Tongue (tissue), 2 donors: ENCODE measurements around the gene GRIA3. TPM values are rescaled to one million over a fixed set of nuclear protein-coding genes. Genes with fewer than 3 reads are reported as not detected.
"Not testable (repeated sequence)": the region's sequence is repeated elsewhere in the genome, so short reads cannot be mapped to it uniquely, and the experiment has no call there.

Experiments used
- DNase-seq: peaks from one replicate; pipeline ENCODE4 v3.0.0-alpha.2; 2015
- total RNA-seq: library from RNA; depleted of rRNA; stranded (reverse); fragments of >200 nt; gene quantifications from one replicate; pipeline ENCODE4 v1.2.3, GENCODE V29; 2014

The GRIA3 gene
- total RNA-seq, 1 donor from 2014 or later, result 3.4 TPM

- DNase-seq, result no peak
These were observed 284.4 kb downstream of the GRIA3 start for GRCh38 chrX:123468481-123468880.

DNA sequence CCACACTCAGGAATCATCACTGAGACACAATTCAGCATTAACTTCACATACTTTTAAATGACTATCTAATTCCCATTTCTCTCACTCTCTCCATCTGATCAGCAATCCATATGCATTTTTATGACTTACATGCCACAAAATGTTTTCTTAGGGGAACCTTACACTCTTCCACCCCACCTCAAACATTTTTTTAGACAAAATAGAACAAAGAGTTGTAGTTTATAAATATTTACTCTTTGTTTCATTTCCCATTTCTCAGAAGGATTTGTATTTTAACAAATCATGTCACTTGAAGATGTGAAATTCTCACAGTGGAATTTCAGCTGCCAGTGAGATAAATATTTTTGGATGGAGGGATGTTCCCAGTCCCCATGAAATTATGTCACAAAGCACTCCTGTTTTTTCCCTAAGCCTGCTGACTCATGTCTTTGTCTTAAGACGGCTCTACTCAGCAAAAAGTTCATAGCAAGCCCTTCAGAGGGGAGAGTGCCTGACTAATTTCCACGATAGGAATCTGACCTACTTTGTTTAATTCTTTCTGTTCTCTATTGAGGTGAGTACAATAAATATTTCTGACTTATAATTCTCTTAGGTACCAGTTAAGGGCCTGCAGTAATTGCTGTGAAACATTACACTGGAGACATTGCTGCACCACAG, 291.1 kb downstream of the GRIA3 start:
- no peak for DNase-seq

DNA sequence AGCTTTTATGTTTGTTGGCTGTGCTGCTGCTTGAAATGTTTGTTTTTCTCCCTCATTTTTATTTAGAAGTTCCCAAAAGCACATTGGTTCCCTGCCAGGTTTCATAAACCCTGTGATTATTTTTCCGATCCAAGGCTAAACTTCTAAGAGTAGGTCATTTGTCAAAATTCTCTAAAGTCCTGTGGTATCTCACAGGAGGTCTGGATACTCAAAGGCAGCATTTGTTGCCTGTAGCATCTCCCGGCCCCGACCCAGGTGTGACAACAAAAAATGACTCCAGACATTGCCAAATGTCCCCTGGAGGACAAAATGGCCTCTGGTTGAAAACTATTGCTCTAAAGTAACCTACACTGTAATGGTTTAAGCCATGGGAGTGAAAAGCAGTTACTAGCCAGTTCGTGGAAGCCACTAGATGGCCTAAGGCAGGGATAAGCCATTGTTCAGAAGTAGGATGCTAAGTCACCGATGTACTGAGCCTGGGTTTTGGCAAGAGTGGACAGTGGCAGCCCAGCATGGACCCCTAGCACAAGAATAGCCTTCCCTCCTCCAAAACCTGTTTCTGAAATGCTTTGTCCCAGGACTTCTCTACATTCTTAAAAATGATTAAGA, 292.6 kb downstream of the GRIA3 start:
- DNase-seq, result peak; percentile 9

- DNase-seq, result no peak
These were observed 293.6 kb downstream of the GRIA3 start for GRCh38 chrX:123477673-123478072.

DNA sequence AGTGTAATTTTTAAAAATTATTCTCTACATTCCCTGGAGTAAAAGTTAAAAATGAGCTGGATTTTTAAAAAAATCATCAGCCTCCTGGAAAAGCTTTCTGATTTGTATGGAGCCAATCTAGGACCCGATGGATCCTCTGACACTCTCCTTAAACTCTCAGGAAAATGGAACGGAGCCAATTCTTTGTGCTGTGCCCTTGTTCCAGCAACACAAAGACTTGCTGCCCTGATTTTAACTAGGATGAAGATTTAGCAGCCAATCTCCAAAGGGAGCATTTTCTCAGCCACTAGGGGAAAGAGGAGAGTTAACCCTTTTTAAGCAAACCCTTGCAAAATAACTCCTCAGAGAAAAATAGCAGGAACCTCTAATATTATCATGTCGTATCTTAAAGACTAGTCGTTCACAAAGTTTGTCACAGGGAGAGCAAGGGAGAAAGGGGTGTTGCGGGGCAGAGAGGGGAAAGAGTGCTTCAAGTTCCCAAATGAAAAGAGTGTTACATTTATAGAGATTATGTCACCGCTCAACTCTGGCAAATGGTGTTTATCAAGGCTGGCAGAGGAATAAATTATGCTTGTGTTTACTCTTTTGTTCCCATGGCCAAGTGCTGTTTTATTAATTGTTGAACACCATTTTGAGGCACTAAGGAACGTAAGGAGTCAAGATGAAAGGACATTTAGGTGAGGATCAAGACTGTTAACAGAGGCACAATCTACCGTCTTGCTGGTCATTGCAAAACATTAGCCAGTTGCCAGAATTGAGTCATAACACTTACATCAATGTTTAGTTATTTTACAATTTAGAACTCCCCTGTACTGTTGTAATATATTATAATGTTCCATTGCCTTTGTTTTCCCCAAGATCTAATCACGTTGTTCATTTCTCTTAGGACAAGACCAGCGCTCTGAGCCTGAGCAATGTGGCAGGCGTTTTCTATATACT, 298.1 kb downstream of the GRIA3 start:
- peak; percentile 3 for DNase-seq

- no peak for DNase-seq
These were observed 302.2 kb downstream of the GRIA3 start for GRCh38 chrX:123486297-123486696.

- DNase-seq, result no peak
These were observed 303.2 kb downstream of the GRIA3 start for GRCh38 chrX:123487236-123487635.

DNA sequence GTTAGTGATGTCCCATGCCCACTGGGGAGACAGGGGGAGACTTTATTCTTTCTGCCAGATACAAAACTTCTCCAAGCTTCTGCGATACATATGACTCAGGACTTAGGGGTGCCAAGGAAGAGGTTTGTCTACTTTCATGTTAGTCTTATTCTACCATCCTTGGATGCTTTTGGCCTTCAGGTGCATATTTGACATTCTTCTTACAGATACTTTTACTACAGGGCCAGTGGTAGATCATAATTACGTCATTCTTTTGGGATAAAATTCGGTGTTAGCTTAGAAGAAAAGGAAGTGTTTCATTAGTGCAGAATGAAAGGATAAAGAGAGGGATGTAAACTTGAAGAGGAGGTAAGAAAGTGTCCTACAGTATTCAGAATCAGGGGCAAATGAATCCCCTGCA, 303.6 kb downstream of the GRIA3 start:
- DNase-seq, result no peak

GRCh38 chrX:123489011-123489410, 304.9 kb downstream of the GRIA3 start:
- peak; percentile 1 for DNase-seq

GRCh38 chrX:123493857-123494256, 309.8 kb downstream of the GRIA3 start:
- no peak for DNase-seq

DNA sequence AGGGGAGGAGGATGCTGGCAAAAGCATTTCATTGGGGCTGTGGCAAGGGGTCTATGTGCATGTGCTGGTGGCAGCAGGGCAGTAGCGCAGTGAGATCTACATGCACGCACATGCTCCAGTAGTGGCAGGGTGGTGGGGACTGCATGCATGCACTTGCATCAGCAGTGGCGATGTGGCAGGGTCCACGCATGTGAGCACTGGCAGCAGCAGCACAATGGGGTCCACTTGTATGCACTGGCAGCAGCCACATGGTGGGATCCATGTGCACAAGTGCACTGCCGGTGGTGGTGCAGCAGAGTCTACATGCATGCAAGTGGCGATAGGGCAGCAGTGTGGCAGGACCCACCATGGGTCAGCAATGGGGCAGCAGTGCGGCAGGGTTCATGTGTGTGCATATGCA, 315.7 kb downstream of the GRIA3 start:
- no peak for DNase-seq

DNA sequence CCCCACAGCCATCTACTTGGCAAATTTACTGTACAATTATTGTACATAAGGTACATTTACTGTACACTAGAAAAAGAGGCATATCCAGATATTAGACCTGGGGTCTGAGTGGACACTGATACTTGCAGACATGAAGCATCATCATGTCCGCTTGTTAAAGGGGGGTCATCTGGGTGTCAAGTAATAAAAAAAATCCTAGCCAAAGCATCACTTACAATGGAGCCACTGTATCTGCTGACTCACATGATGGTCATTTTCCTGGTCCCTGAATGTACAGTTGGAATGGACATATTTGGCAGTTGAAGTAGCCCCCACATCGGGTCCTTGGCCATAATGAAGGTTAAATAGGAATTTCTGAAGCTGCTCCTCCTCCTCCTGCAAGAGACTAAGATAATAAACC, 320.0 kb downstream of the GRIA3 start:
- no peak for DNase-seq

GRCh38 chrX:123504630-123505270, 320.7 kb downstream of the GRIA3 start:
- DNase-seq, result no peak

GRCh38 chrX:123513585-123514278, 329.7 kb downstream of the GRIA3 start:
- no peak for DNase-seq

- not testable (repeated sequence) for DNase-seq
These were observed 330.2 kb downstream of the GRIA3 start for GRCh38 chrX:123514279-123514640.

GRCh38 chrX:123518791-123519190, 334.7 kb downstream of the GRIA3 start:
- DNase-seq, result peak; percentile 17

DNA sequence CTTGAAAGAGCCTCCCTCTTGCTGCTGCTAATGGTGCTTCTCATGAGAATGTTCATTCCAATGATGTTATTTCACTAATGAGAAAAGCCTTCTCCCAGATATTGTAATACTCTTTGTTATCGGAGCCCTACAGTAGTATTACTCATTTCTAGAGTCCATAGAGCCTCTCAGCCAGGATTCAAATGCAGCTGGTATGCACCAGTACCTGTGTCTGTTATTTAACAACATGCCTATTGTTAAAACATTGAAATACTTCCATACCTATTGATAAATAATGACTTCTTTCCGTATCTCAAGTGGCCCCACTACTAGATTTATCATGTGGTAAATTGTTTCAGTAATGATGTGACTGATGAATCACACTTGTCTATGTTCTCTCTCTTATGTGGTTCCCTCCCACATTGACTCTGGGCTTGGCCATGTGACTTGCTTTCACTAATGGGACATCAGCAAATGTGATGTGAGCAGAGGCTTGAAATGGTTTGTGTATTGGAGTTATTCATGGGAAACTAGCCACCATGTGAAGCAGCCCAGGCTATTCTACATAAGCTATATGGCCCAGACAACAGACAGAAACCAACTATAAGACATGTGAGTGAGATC, 341.1 kb downstream of the GRIA3 start:
- DNase-seq, result no peak

DNA sequence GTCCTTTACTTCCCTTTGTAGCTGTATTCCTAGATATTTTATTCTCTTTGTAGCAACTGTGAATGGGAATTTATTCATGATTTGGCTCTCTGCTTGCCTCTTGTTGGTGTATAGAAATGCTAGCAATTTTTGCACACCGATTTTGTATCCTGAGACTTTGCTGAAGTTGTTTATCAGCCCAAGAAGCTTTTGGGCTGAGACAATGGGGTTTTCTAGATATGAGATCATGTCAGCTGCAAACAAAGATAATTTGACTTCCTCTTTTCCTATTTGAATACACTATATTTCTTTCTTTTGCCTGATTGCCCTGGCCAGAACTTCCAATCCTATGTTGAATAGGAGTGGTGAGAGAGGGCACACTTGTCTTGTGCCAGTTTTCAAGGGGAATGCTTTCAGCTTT, 346.6 kb downstream of the GRIA3 start:
- DNase-seq, result not testable (repeated sequence)
